ENCODE data around the gene SHROOM3. TPM values are rescaled to one million over a fixed set of nuclear protein-coding genes. Genes with fewer than 3 reads are reported as not detected.

SHROOM3 gene
- total RNA-seq, 2 donors from 2014 or later = 30.6 to 30.9 TPM

DNA sequence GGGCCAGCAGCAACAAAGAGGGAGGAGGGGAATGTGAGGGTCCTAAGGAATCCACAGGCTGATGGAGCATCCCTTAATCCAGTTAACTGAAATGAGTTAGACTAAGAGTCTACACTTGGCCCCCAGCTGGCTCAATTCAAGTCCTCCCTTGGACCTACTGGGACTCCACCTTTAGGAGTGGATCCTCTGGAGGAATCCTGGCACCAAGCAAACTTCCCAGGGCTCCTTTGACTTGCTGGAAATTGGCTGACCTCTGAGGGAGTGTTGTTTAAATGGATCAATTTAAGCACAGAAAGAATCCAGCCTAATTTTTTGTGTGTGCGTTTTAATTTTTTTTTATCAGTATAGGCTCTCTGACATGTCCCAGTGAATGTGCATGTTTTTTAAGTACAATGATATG, 114.7 kb downstream of the SHROOM3 start:
- Histone ChIP-seq H3K27ac (no peak overlapping the region), H3K9me3 (no peaks in the 10 kb centered on the region), H3K27me3 (no peaks in the 10 kb centered on the region), H3K4me3 (no peak overlapping the region), H3K36me3 (no peaks in the 10 kb centered on the region), H3K4me1 (peaks cover 0 to 9% of the 10 kb centered on the region in 2 donors)
- TF ChIP-seq, protein P1, sequence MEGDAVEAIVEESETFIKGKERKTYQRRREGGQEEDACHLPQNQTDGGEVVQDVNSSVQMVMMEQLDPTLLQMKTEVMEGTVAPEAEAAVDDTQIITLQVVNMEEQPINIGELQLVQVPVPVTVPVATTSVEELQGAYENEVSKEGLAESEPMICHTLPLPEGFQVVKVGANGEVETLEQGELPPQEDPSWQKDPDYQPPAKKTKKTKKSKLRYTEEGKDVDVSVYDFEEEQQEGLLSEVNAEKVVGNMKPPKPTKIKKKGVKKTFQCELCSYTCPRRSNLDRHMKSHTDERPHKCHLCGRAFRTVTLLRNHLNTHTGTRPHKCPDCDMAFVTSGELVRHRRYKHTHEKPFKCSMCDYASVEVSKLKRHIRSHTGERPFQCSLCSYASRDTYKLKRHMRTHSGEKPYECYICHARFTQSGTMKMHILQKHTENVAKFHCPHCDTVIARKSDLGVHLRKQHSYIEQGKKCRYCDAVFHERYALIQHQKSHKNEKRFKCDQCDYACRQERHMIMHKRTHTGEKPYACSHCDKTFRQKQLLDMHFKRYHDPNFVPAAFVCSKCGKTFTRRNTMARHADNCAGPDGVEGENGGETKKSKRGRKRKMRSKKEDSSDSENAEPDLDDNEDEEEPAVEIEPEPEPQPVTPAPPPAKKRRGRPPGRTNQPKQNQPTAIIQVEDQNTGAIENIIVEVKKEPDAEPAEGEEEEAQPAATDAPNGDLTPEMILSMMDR (IDR thresholded peaks at IDR 0.05) = no peak
- no peak for DNase-seq (ENCODE audit: low spot score)

DNA sequence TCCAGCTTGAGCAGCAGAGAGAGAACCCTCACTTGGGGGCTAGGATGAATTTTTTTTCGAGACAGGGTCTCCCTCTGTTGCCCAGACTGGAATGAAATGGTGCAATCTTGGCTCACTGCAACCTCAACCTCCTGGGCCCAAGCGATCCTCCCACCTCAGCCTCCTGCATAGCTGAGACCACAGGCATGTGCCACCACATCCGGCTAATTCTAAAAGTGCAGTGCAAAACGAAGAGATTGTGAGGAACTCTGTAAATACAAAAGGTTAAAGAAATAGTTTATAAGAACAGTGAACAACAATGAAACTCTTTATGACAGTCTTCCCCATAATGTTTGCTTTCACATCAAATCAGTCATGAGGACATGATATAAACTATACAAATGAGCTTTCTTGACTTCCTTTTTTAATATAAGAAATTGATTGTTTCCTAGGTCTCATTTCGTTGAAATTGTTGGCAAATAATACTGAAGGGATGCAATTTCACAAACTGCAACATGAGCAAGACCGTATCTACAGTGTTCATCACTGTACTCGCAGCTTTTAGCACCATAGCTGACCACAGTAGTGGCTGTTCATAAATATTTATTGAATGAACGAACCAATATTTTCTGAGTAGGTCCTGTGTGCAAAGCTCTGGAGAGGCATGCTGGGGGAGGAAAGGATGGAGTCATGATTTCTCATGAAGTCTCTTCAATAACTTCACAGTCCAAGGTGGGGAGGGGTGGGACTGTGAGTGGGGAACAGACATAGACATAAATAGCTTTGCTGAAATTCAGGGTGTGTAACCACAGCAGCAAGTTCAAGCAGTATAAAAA, 116.1 kb downstream of the SHROOM3 start:
- DNase-seq (ENCODE audit: low spot score) = no peak
- Histone ChIP-seq H3K27me3 (no peaks in the 10 kb centered on the region), H3K36me3 (no peaks in the 10 kb centered on the region), H3K27ac (no peak overlapping the region), H3K9me3 (no peaks in the 10 kb centered on the region), H3K4me3 (no peak overlapping the region), H3K4me1 (peaks cover 0 to 9% of the 10 kb centered on the region in 2 donors)
- TF ChIP-seq, protein P1 (IDR thresholded peaks at IDR 0.05) = no peak

DNA sequence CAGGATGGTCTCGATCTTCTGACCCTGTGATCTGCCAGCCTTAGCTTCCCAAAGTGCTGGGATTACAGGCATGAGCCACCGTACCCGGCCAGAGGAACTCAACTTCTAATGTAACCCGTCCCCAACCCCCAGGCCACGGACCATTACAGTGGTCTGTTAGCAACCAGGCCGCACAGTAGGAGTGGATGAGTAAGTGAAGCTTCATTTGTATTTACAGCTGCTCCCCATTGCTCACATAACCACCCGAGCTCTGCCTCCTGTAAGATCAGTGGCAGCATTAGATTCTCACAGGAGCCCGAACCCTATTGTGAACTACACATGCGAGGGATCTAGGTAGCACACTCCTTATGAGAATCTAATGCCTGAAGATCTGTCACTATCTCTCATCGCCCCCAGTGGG, 119.6 kb downstream of the SHROOM3 start:
- Histone ChIP-seq H3K4me1 (no peaks in the 10 kb centered on the region), H3K36me3 (no peaks in the 10 kb centered on the region), H3K9me3 (no peaks in the 10 kb centered on the region), H3K4me3 (no peak overlapping the region), H3K27ac (no peak overlapping the region), H3K27me3 (no peaks in the 10 kb centered on the region)
- TF ChIP-seq, protein P1 (IDR thresholded peaks at IDR 0.05) = no peak
- DNase-seq (ENCODE audit: low spot score) = no peak

DNA sequence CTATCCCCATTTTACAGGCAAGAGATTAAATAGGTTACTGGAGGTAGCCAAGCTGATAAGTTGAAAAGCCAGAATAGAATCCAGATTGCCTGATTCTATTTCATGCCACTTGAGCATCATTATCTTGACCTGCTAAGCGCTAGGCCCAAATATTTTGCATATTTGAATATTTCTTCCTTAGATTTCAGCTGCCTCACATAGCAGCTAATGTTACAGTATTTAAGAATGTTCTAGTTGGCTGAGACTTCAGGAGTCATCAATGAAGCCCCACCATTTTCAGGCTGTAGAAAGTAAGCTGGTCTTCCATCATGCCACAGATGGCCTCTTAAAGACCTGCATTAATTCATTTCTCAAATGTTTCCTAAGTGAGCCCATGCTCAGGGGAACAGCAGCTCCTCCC, 121.4 kb downstream of the SHROOM3 start:
- H3K4me1 ChIP-seq = no peaks in the 10 kb centered on the region
- no peak overlapping the region for H3K27ac ChIP-seq
- H3K27me3 ChIP-seq = no peaks in the 10 kb centered on the region
- H3K36me3 ChIP-seq = no peaks in the 10 kb centered on the region
- H3K9me3 ChIP-seq = no peaks in the 10 kb centered on the region
- TF ChIP-seq, protein P1 (IDR thresholded peaks at IDR 0.05) = no peak
- H3K4me3 ChIP-seq = no peak overlapping the region
- DNase-seq (ENCODE audit: low spot score) = no peak

DNA sequence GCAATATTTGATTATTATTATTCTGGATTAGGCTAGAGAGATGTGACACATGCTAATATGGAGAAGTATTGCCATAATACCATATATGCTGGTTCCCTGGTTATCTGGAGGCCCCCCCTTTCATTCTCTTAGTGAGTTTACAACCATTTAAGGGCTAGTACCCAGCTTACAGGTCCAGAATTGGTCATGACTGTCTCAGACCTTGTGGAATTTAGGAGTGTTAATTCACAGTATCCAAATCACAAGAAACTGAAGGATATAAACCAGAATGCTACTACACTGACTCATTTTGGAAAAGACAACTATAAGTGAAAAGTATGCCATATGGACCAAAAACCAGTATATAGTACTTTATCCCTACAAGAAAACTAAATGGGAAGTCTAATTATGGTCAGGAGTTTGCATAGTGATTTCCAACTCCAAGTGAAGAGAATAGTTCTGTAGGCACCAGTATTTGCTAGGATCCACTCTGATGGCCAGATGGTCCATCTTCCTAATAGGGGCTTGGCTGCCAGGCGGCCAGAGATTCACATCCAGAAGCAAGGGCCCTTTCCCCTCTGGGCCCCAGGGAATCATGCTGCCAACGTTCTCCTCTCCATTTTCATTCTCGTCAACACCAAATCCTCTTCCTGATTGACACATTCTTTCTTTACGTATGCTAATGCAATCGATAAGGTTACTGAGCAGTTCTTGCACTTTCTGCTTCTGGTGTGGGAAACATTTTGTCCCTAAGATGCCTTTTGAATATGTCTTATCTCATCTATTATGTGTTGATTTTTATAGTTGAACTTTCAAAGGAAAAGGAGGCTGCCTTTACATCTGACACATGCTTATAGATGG, 123.6 kb downstream of the SHROOM3 start:
- no peak for DNase-seq (ENCODE audit: low spot score)
- Histone ChIP-seq H3K27me3 (no peaks in the 10 kb centered on the region), H3K4me3 (no peak overlapping the region), H3K27ac (no peak overlapping the region), H3K9me3 (no peaks in the 10 kb centered on the region), H3K4me1 (peaks cover 0 to 12% of the 10 kb centered on the region in 2 donors), H3K36me3 (no peaks in the 10 kb centered on the region)
- TF ChIP-seq, protein P1 (IDR thresholded peaks at IDR 0.05) = no peak
